Measurements from ENCODE around the gene GNPTG.
A peak's percentile ranks its signal among the peaks of the same experiment; 100 is the strongest.

GNPTG gene

GRCh38 chr16:1333854-1334700, 17.7 kb upstream of the GNPTG start:
- no peak for DNase-seq (ENCODE audit: low read depth)

GRCh38 chr16:1334739-1335138, 17.0 kb upstream of the GNPTG start:
- DNase-seq (ENCODE audit: low read depth) = no peak

GRCh38 chr16:1335211-1335971, 16.3 kb upstream of the GNPTG start:
- no peak for DNase-seq (ENCODE audit: low read depth)

- no peak for DNase-seq (ENCODE audit: low read depth)
These were observed 15.7 kb upstream of the GNPTG start for GRCh38 chr16:1335996-1336395.

- DNase-seq (ENCODE audit: low read depth) = no peak
These were observed 15.1 kb upstream of the GNPTG start for GRCh38 chr16:1336619-1337018.

- DNase-seq (ENCODE audit: low read depth) = no peak
These were observed 14.2 kb upstream of the GNPTG start for GRCh38 chr16:1337486-1337885.

- DNase-seq (ENCODE audit: low read depth) = no peak
These were observed 13.5 kb upstream of the GNPTG start for GRCh38 chr16:1338119-1338730.

- no peak for DNase-seq (ENCODE audit: low read depth)
These were observed 12.7 kb upstream of the GNPTG start for GRCh38 chr16:1338855-1339675.

GRCh38 chr16:1340730-1341494, 10.8 kb upstream of the GNPTG start:
- no peak for DNase-seq (ENCODE audit: low read depth)

GRCh38 chr16:1341495-1342420, 10.0 kb upstream of the GNPTG start:
- no peak for DNase-seq (ENCODE audit: low read depth)

- DNase-seq (ENCODE audit: low read depth) = peak; percentile 83
These were observed 9.0 kb upstream of the GNPTG start for GRCh38 chr16:1342526-1343427.

GRCh38 chr16:1343428-1344242, 8.1 kb upstream of the GNPTG start:
- DNase-seq (ENCODE audit: low read depth) = no peak

GRCh38 chr16:1344499-1344898, 7.2 kb upstream of the GNPTG start:
- DNase-seq (ENCODE audit: low read depth) = no peak

- DNase-seq (ENCODE audit: low read depth) = no peak
These were observed 6.6 kb upstream of the GNPTG start for GRCh38 chr16:1345087-1345486.

GRCh38 chr16:1345651-1346421, 5.9 kb upstream of the GNPTG start:
- no peak for DNase-seq (ENCODE audit: low read depth)

- no peak for DNase-seq (ENCODE audit: low read depth)
These were observed 5.1 kb upstream of the GNPTG start for GRCh38 chr16:1346422-1347285.
